K562 (cell line): Measurements from ENCODE around the gene PTAR1.

ENCODE experiments used
- CBX1 ChIP-seq: sonication (generic); IDR thresholded peaks from 2 replicates; pipeline ENCODE4 v1.6.1; 2016; ENCODE audit warnings: antibody characterized with exemption, low read depth, mild to moderate bottlenecking
- JUND ChIP-seq, 2 experiments: IDR thresholded peaks; 2 replicates in 1 of 2; 3 replicates in 1 of 2; pipeline ENCODE4 v1.6.1; 2011; ENCODE audit warnings: borderline replicate concordance in 2 of 2, low read depth in 2 of 2, low read length in 2 of 2, improper control_type of control experiment in 1 of 2, missing biosample characterization in 1 of 2, missing genetic modification characterization in 1 of 2, missing genetic modification reagents in 1 of 2
- PHB2 ChIP-seq: fragments of 450-650 bp; IDR thresholded peaks from 2 replicates; pipeline ENCODE4 v1.6.1; 2017; ENCODE audit warnings: low read depth
- POLR2A ChIP-seq: fragments of 450-650 bp; conservative IDR thresholded peaks from 2 replicates; pipeline ENCODE4 v1.6.1; 2016
- POLR2AphosphoS5 ChIP-seq: IDR thresholded peaks from 2 replicates; pipeline ENCODE4 v1.6.1; 2011; ENCODE audit warnings: mild to moderate bottlenecking, low read depth, low read length, moderate library complexity; ENCODE audit not compliant: control insufficient read depth, insufficient read depth
- RCOR1 ChIP-seq, 2 experiments: IDR thresholded peaks; 2 replicates each; pipeline ENCODE4 v1.6.1; 2012; ENCODE audit warnings: low read depth in 2 of 2, low read length in 2 of 2, borderline replicate concordance in 1 of 2, improper control_type of control experiment in 1 of 2
- SNIP1 ChIP-seq: fragments of 450-650 bp; IDR thresholded peaks from 2 replicates; pipeline ENCODE4 v1.7.1; 2017; ENCODE audit warnings: low read depth, mild to moderate bottlenecking
- TAF1 ChIP-seq: IDR thresholded peaks from 2 replicates; pipeline ENCODE4 v1.6.1; 2011; ENCODE audit warnings: mild to moderate bottlenecking, low read length, moderate library complexity; ENCODE audit not compliant: insufficient read depth, control insufficient read depth, severe bottlenecking; ENCODE audit errors: extremely low read depth
- ZNF263 ChIP-seq: sonication (generic); formaldehyde crosslinking; IDR thresholded peaks from 2 replicates; pipeline ENCODE4 v1.8.0; 2022; ENCODE audit warnings: mild to moderate bottlenecking, missing genetic modification reagents, borderline replicate concordance
- TF ChIP-seq, protein P1 (sequence below): fragments of 450-650 bp; IDR thresholded peaks from 2 replicates; pipeline ENCODE4 v1.6.1; 2016; ENCODE audit warnings: borderline replicate concordance
- TF ChIP-seq, protein P2 (sequence below): fragments of 450-650 bp; conservative IDR thresholded peaks from 2 replicates; pipeline ENCODE4 v1.6.1; 2016; ENCODE audit warnings: missing genetic modification characterization, low read depth, mild to moderate bottlenecking, control low read depth, missing compliant biosample characterization
- TF ChIP-seq, protein P3 (sequence below): sonication (generic); formaldehyde crosslinking; IDR thresholded peaks from 2 replicates; pipeline ENCODE4 v1.5.0; 2020; ENCODE audit warnings: missing genetic modification reagents

DNA sequence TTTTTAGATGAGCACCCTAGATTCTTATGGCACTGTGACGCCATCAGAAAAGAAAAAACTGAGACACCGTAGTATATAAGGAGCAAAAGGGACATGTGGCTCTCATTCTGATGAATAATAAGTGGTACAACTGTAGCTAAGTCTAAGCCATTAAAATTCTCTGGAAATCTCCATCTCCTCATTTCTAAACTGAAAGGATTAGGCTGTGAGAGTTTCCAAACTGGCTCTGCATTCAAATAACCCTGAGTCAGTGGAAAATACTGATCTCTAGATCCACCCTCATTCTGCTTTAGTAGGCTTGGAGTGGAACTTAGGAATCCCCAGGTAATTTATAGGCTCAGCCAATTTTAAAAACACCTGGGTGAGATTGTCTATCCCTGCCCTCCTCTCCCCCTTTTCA is 28.5 kb downstream of the PTAR1 start:
- TF ChIP-seq, protein P1, sequence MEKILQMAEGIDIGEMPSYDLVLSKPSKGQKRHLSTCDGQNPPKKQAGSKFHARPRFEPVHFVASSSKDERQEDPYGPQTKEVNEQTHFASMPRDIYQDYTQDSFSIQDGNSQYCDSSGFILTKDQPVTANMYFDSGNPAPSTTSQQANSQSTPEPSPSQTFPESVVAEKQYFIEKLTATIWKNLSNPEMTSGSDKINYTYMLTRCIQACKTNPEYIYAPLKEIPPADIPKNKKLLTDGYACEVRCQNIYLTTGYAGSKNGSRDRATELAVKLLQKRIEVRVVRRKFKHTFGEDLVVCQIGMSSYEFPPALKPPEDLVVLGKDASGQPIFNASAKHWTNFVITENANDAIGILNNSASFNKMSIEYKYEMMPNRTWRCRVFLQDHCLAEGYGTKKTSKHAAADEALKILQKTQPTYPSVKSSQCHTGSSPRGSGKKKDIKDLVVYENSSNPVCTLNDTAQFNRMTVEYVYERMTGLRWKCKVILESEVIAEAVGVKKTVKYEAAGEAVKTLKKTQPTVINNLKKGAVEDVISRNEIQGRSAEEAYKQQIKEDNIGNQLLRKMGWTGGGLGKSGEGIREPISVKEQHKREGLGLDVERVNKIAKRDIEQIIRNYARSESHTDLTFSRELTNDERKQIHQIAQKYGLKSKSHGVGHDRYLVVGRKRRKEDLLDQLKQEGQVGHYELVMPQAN, result no peak
- TF ChIP-seq SNIP1 (no peak), PHB2 (no peak), CBX1 (no peak), RCOR1 (IDR thresholded peaks at IDR 0.05; ENCODE audit: borderline replicate concordance in 1 of 2, low read depth in 2 of 2, low read length in 2 of 2) (no peak), JUND (IDR thresholded peaks at IDR 0.05; ENCODE audit: borderline replicate concordance, low read depth, low read length) (no peak), JUND (tag; IDR thresholded peaks at IDR 0.05; ENCODE audit: borderline replicate concordance, low read depth, low read length) (no peak), TAF1 (no peak), POLR2AphosphoS5 (no peak), POLR2A (no peak), ZNF263 (CRISPR knock-in tag) (no peak)
- TF ChIP-seq, protein P2, sequence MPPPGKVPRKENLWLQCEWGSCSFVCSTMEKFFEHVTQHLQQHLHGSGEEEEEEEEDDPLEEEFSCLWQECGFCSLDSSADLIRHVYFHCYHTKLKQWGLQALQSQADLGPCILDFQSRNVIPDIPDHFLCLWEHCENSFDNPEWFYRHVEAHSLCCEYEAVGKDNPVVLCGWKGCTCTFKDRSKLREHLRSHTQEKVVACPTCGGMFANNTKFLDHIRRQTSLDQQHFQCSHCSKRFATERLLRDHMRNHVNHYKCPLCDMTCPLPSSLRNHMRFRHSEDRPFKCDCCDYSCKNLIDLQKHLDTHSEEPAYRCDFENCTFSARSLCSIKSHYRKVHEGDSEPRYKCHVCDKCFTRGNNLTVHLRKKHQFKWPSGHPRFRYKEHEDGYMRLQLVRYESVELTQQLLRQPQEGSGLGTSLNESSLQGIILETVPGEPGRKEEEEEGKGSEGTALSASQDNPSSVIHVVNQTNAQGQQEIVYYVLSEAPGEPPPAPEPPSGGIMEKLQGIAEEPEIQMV (tag), result no peak
- TF ChIP-seq, protein P3, sequence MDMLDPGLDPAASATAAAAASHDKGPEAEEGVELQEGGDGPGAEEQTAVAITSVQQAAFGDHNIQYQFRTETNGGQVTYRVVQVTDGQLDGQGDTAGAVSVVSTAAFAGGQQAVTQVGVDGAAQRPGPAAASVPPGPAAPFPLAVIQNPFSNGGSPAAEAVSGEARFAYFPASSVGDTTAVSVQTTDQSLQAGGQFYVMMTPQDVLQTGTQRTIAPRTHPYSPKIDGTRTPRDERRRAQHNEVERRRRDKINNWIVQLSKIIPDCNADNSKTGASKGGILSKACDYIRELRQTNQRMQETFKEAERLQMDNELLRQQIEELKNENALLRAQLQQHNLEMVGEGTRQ (CRISPR knock-in tag), result no peak
